ENCODE measurements around the gene CTNNBL1.

Gene CTNNBL1

DNA sequence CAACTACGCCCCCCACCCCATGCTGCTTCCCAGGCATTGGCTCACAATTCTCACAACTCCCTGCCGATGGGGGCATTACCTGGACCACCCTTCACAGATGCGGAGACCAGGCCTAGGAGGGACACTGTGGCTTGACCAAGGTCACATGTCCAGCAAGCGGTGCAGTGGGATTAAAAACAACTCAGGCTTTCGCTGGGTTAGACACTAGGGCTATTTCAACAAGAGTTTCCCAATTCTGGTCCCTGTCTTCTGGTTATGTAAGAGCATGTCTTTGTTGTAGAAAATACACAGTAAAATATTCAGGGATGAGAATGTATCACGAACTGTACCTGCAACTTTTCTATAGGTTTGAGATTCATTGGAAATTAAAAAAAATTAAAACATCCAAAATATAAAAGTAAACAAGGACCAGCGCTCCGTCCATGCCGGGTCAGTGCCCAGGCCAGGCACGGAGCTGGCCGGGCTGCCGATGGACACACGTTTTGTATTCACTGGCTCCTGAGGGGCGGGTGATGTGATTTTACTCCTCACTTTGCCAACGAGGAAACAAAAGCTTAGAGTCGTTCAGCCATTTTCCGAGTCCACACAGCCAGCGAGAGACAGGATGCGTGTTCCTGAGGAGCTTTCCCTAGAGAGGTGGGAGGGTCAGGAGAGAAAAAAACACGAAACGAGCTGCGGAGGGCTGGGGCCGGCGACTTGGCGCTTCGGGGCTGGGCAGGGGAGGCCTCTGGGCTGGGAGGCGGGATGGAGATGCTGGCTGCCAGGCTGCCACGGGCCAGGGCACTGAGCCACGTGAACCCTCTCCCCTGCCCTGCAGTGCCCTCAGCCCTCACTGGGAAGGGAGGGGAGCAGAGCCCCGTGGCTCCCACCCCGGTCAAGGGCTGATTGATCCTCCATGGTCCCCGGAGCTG is 192.0 kb downstream of the CTNNBL1 start:
- DNase-seq = no peak

DNA sequence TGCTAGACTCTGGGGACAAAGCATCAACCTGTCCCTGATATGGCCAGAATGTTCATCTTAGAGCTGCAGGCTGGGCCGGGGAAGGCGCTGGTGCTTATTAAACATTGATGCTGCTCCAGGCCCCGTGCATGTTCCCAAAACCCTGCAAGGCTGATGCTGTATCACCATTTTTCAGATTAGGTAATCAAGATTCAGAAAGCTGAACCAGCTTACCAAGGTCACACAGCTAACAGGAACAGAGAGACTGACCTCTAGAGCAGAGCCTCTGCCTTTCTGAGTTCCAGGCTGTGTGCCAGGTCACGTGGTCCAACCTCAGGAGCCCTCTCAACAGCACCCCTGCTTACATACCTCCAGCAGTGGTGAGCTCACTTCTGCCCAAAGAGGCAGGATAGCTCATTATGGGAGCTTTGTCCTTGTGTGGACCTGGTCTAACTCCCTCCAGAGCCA is 193.0 kb downstream of the CTNNBL1 start:
- no peak for DNase-seq

DNA sequence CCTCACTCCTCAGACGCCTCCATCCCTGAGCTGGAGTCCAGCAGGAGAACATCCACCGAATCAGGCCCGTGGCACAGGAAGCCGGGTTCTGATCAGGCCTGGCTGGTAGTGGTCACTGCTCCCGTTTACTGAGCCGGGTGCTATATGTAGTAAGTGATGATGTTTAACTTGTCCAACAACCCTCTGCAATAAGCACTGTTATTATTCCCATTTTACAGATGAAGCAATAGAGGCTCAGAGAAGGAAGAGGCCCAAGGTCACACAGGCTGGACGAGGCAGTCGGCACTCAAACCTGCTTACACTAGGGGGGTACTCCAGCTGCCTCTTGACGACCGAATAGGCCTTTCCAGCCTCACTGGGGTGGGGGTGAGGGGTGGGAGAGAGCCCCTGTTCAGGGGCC is 194.8 kb downstream of the CTNNBL1 start:
- no peak for DNase-seq

DNA sequence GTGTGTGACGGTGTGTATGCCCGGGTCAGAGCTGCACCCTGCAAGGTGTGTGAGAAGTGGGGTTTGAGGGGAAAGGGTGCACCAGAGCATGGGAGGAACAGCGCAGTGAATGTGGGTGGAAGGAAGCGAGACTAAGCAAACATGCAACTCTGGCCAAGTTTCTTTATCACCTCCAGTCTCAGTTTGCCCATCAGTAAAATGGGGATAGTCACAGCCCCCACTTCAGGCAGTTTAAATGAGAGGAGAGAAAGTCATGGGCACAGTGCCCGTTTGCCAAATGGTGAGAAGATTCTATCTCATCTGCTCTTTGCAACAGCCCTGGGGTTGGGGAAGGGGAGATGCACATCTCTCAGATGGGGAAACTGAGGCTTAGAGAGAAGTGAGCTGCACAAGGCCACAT is 196.3 kb downstream of the CTNNBL1 start:
- DNase-seq = no peak

GRCh38 chr20:37890643-37891042 is 196.8 kb downstream of the CTNNBL1 start:
- DNase-seq = no peak

- no peak for DNase-seq
Measured at GRCh38 chr20:37892001-37892400, 198.2 kb downstream of the CTNNBL1 start.

GRCh38 chr20:37893566-37894241 is 199.9 kb downstream of the CTNNBL1 start:
- DNase-seq = no peak

DNA sequence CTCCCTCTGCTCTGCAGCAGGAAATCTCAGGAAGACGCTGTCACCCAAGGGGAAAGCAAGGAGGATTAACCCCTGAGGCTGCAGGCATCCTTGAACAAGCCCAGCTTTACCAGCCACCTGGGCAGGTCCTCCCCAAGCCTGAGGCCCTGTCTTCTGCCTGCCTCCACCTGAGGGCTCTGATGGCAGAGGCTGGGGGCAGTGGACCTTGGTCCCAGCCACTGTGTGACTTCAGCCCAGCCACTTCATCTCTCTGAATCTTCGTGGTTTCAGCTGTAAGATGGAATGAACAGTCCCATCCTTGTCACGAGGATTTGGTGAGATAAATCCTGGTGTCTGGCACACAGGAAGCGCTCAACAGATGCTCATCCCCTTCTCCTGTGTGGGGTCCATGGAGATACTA is 200.6 kb downstream of the CTNNBL1 start:
- DNase-seq = no peak

DNA sequence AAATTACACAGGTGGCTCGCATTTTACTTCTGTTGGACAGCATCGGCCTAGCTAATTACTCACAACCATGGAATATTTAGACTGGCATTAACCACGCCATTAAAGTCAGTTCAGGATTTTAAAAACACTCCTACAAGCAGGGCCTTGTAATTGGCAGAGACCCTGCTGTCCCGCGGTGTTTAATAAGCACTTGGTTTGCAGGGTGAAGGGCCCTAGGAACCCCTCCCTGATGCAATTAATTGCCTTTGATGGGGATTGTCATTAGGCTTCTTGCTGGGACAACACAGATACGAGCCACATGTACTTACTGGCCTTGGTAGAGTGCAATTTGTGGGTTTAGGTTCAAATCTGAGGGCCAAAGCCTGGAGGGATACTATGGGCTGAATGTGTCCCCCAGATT is 201.3 kb downstream of the CTNNBL1 start:
- no peak for DNase-seq

- no peak for DNase-seq
Measured at GRCh38 chr20:37896932-37897548, 203.2 kb downstream of the CTNNBL1 start.

DNA sequence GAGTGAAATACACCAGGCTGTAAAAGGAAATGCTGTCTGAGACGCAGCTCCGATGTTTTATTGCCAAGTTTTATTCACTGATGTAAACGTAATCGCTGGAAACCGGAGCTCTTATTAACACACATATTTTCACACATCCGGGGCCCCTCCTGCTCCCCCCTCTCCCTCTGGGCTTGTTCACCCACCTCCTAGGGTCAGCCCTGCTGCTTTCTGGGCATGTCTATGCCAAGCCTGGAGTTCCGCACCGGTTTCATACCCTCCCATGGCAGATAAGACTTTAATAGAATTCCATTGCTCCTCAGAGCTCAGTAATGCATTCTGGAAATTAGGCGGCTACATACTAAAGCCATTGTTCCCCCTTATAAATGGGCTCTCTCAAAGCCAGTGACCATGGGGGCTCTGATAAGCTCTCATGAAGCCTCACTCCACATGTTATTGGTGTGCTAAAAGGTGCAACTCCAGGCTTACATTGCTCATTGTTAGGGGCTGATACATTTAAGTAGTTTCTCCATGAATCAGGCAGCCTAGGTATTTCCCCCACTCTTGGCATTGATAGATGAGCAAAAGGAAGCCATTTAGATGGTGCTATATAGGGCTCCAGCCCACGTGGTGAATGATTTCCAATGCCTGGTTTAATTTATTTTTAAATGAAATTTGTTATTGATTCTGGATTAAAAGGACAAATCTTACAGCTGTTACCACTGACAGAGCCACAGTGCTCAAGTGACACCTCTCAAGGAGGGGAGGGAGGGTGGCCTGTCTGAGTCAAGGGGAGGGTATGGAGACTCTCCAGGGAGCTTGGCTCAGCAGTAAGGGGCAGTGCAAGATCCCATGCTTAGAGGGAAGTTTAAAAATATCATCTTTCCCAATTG is 204.6 kb downstream of the CTNNBL1 start:
- DNase-seq = no peak

DNA sequence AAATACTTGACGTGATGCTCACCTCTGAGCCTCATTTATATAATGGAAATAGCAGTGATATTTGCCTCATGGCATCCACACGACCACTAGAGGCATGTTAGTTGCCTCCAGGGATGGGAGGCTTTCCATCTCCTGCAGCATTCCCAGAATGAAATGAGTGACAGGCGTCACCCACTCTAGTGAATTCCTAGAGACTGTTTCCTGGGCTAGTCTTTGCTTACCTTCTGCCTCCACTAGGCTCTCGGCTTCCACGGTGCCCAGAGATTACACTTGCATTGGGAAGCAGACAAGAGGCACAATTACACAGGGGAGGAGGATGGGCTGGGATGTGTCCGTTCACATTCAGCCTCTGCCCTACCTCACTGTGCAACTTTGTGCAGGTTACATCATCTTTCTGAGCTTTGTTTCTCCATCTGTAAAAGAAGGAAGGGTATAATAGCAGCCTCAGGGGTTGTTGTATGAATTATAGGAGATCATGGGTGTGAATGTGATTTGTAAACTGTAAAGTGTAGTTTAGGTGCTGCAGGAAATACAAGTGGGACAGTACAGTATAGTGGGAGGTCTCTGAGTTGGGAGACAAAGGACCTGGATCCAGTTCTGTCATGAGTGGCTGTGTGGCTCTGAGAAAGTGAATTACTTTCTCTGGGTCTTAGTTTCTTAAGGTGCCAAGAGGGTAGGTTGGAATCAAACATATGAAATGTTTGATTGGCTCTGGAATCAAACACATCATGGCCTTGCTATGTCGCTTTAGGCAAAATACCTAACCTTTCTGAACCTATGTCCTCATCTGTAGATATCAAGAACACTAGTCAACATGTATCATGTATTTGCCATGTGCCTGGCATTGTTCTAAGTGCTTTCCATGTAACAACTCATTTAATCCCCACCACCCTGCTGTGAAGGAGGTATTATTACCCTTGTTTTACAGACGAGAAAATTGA is 205.5 kb downstream of the CTNNBL1 start:
- no peak for DNase-seq

DNA sequence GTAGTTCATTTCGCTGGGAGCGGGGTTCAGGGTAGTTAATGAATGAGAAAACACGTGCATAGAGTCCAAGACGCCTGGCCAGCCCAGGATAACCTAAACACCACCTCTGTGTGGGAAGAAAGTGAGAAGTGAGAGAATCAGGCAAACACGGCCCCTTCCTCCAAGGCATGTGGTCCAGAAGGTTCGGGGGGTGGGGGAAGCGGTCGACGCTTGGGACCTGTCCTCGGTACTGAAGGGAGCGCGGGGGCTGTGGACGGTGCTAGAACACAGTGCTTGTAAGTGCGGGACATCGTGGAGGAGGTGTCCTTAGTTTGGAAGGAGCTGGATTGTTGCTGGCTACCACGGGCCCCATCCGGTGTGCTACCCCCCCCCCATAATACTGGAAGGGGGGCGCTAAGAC is 207.4 kb downstream of the CTNNBL1 start:
- DNase-seq = no peak

DNA sequence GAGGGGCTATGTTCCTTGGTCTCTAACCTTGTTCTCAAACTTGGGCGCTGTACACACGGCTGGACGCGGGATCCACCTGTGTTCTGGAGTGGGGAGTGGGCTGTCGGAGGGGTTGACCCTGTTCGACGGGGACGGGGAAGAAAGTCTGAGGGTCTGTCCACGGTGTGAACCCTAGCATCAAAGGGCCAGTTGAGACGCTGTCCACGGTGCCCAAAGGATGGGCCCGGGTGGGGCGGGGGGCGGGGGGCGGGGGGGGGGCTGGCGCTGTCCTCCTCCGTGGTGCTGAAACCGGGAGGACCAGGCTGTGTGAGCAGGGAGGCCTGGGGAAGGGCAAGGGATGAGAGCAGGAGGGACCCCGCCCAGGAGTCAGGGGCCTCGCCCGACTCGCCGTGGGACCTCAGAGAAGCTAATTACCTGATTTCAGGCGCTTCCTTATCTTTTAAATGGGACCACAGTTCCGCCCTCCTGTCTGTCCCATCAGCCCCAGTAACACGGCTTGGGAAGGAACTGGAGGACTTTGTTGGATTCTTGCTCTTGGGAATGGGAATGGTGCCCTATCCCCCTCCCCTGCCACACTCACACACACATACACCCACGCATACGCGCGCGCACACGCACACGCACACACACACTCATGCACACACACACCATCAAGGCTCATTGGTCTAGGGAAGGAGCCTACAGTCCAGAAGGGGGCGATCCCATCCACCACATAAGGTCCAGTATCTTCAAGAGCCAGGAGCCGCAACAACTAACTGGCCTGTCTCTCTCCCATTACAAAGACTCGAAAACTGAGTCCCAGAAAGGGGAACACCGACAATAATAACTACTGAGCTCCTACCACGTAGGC is 208.0 kb downstream of the CTNNBL1 start:
- DNase-seq = no peak

DNA sequence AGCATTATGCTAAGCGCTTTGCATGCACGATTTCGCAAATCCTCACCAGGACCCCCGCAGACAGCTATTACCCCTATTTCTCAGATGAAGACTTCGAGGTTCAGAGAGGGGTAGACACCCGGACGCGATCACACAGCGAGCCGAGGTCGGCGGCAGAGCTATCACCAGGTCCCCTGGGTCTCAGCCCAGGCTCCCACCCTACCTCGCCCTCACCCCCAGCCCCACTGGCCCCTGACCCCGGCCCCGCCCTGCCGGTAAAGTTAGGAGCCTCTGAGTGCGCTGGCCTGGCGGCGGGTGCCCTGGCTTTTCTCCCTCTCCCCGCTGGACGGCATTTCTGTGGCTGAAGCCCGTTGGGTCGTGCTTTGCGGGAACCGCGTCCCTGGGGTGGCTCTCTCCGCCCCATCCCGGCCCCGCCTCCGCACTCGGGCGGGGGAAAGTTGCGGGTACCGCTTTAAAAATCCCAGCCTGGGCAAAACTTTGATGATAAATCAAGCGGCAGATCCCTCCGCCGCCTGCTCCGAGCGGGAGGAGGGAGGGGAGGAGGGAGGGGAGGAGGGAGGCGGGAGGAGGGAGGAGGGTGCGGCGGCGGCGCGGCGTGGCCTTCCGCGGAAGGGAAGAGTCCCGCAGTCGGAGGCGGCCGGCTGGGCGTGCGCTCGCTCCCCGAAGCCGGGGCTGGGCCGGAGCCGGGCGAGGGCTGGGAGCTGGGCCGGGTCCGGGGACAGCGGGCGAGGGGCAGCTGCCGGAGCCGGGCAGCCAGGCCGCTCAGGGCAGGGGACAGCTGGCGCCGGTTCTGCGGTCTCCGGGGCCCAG is 208.9 kb downstream of the CTNNBL1 start, which contains the start of gene VSTM2L:
Gene VSTM2L (plus strand): TSS at position 624 of the 810 bp plus-strand sequence. CDS start 224 bp downstream, outside the sequence.
- DNase-seq = no peak

DNA sequence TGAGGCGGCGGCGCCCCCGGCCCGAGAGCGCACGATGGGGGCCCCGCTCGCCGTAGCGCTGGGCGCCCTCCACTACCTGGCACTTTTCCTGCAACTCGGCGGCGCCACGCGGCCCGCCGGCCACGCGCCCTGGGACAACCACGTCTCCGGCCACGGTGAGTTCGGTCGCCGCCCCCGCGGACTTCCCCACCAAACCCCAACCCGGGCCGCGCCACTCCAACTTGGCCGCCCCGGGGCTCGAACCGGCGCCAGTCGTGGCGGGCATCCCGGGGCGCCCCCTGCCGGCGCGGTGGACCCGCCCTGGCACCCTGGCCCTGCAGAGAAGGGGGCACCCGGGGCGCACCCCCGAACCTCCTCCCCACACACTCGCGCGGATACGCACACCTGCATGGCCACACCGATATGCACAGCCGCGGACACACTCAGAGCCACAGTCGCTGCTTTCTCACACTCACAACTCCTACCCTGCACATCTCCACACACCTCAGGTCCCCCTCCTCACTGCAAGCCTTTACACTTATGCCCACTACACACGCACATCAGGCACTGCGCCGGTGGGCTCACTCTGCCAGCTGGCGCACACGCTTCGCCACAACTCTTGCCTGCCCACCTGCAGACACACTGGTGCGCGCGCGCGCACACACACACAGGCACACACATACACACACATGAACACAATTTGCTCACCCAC is 209.6 kb downstream of the CTNNBL1 start:
- DNase-seq = no peak

DNA sequence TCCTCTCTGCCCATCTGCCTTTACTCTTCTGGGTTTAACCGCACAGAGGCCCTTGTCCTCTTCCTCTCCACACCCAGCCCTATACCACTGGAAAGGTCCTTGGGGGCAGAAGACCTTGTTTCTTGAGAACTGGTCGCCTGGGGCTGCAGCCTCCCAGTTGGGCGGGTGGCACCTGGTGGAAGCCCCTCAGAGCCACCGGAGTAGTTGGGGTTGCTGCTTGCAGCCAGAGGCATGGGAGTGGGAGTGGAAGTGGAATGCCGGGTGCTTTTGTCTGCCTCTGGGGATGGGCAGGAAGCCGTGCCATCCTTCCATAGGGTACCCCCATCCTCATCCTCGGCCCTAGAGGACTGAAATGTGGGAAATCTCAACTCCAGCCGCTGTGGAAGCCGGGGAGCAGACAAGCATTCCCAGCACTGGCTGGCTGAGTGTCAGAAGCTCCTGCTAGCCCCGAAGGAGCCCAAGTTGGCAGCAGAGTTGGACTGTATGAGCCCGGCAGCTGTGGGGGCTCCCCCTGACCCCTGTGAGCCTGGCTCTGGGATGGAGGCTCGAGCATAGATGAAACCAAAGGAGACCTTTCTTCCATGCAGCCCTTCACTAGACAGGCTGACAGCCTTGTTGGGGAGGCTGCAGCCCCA is 210.3 kb downstream of the CTNNBL1 start:
- DNase-seq = no peak

DNA sequence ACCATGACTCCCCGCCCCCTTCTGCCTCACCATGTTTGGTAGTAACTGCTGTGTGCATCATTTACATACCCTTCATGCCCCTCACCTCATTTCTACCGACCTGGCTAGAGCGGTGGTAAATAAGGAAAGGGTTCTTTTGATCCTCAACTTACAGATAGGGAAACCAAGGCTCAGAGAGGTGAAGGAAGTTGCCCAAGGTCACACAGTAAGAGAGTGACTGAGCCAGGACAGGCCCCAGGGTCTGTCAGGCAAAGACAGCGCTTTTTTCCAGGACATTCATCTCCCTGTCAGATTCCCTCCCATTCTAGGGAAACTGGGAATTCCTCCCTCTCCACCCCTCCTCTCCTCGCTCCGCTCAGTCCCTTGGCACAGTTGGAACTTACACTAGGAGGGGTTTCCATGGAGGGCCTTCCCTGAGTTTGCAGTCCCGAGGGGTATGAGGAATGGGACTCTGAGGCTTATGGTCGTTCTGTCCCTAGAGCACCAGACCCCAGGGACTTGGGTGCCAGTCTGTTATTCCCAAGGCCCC is 211.1 kb downstream of the CTNNBL1 start:
- no peak for DNase-seq

All from amniotic stem cell (primary cell).